ENCODE measurements around the gene NUP214. TPM values are rescaled to one million over a fixed set of nuclear protein-coding genes. Genes with fewer than 3 reads are reported as not detected.

NUP214 gene
- total and polyA plus RNA-seq, 4 donors = 23.5 to 60.7 (median 37.8) TPM

- DNase-seq (no peak), ATAC-seq (ENCODE audit: insufficient read depth, low FRiP score) (no peak)
- H3K9ac ChIP-seq (ENCODE audit: insufficient read depth in 1 of 2, low read length in 2 of 2) = no peak overlapping the region
- H3K9me3 ChIP-seq (ENCODE audit: control insufficient read depth in 4 of 4, insufficient read depth in 3 of 4, low read length in 3 of 4) = no peaks in the 10 kb centered on the region
- H3K27ac ChIP-seq (ENCODE audit: low read depth in 1 of 2, low read length in 1 of 2) = no peak overlapping the region
- no peaks in the 10 kb centered on the region for H3K4me1 ChIP-seq (ENCODE audit: control insufficient read depth in 5 of 5, insufficient read depth in 5 of 5, low read length in 5 of 5)
- no peak for TF ChIP-seq CTCF (IDR thresholded peaks at IDR 0.05; ENCODE audit: control extremely low read depth, extremely low read depth)
- H3K4me3 ChIP-seq = no peak overlapping the region
- H3K27me3 ChIP-seq (ENCODE audit: control insufficient read depth in 3 of 3, insufficient read depth in 3 of 3, low read length in 2 of 3) = no peaks in the 10 kb centered on the region
- H3K36me3 ChIP-seq (ENCODE audit: control insufficient read depth in 4 of 4, insufficient read depth in 4 of 4, low read length in 4 of 4) = no peaks in the 10 kb centered on the region
- WGBS, 2 donors = 86 to 91% methylated on average over 19 of the region's 19 CpGs
Observed at GRCh38 chr9:131087354-131087893, 38.0 kb upstream of the NUP214 start.

- ATAC-seq (ENCODE audit: insufficient read depth, low FRiP score) (no peak), DNase-seq (no peak)
- Histone ChIP-seq H3K4me1 (ENCODE audit: control insufficient read depth in 5 of 5, insufficient read depth in 5 of 5, low read length in 5 of 5) (no peaks in the 10 kb centered on the region), H3K4me3 (no peak overlapping the region), H3K27me3 (ENCODE audit: control insufficient read depth in 3 of 3, insufficient read depth in 3 of 3, low read length in 2 of 3) (no peaks in the 10 kb centered on the region), H3K36me3 (ENCODE audit: control insufficient read depth in 4 of 4, insufficient read depth in 4 of 4, low read length in 4 of 4) (no peaks in the 10 kb centered on the region), H3K9me3 (ENCODE audit: control insufficient read depth in 4 of 4, insufficient read depth in 3 of 4, low read length in 3 of 4) (no peaks in the 10 kb centered on the region), H3K9ac (ENCODE audit: insufficient read depth in 1 of 2, low read length in 2 of 2) (no peak overlapping the region), H3K27ac (ENCODE audit: low read depth in 1 of 2, low read length in 1 of 2) (no peak overlapping the region)
- 88 to 90% methylated on average over 13 of the region's 13 CpGs for WGBS, 2 donors
- no peak for TF ChIP-seq CTCF (IDR thresholded peaks at IDR 0.05; ENCODE audit: control extremely low read depth, extremely low read depth)
Observed at GRCh38 chr9:131090025-131090787, 35.2 kb upstream of the NUP214 start.

GRCh38 chr9:131091352-131091992 is 33.9 kb upstream of the NUP214 start:
- H3K9me3 ChIP-seq (ENCODE audit: control insufficient read depth in 4 of 4, insufficient read depth in 3 of 4, low read length in 3 of 4) = no peaks in the 10 kb centered on the region
- H3K9ac ChIP-seq (ENCODE audit: insufficient read depth in 1 of 2, low read length in 2 of 2) = no peak overlapping the region
- H3K36me3 ChIP-seq (ENCODE audit: control insufficient read depth in 4 of 4, insufficient read depth in 4 of 4, low read length in 4 of 4) = no peaks in the 10 kb centered on the region
- no peak for DNase-seq
- no peak overlapping the region for H3K27ac ChIP-seq (ENCODE audit: low read depth in 1 of 2, low read length in 1 of 2)
- no peaks in the 10 kb centered on the region for H3K27me3 ChIP-seq (ENCODE audit: control insufficient read depth in 3 of 3, insufficient read depth in 3 of 3, low read length in 2 of 3)
- TF ChIP-seq CTCF (IDR thresholded peaks at IDR 0.05; ENCODE audit: control extremely low read depth, extremely low read depth) = no peak
- WGBS, 2 donors = 87 to 91% methylated on average over 19 of the region's 19 CpGs
- H3K4me1 ChIP-seq (ENCODE audit: control insufficient read depth in 5 of 5, insufficient read depth in 5 of 5, low read length in 5 of 5) = no peaks in the 10 kb centered on the region
- H3K4me3 ChIP-seq = no peak overlapping the region
- ATAC-seq (ENCODE audit: insufficient read depth, low FRiP score) = no peak

Data from lung (tissue), 12 donors.